GM21526 (cell line): ENCODE results near the gene CAMK2N1.

Experiments
- ATAC-seq: cut with Tn5 transposase; IDR thresholded peaks from one replicate; pipeline ENCODE4 v1.9.1; 2021; ENCODE audit warnings: moderate library complexity; ENCODE audit not compliant: unreplicated experiment, low FRiP score

Gene CAMK2N1

GRCh38 chr1:20448671-20449071 lies 37.3 kb downstream of the CAMK2N1 start:
- ATAC-seq = no peak

GRCh38 chr1:20447794-20448193 lies 38.2 kb downstream of the CAMK2N1 start:
- ATAC-seq = no peak

DNA sequence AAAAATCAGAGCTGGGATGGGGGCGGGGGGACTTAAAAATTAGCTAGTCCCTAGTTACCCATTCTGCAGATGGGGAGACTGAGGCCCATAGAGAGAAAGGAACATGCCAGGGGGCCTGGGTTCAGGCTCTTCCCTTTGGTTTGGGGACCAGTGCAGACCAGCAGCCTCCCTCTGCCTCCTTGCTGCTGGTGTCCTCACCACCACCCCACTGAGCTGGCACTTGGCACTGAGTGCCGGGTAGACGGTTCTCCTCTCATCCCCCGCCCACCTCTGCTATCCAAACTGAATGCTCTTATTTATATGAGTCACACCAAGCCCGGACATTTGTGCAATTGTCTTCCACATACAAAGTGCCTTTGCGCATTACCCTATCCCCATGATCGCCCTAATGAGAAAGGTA lies 39.2 kb downstream of the CAMK2N1 start:
- ATAC-seq = no peak

- ATAC-seq = no peak
These were observed 40.1 kb downstream of the CAMK2N1 start for GRCh38 chr1:20445956-20446355.

- ATAC-seq = no peak
These were observed 42.1 kb downstream of the CAMK2N1 start for GRCh38 chr1:20443703-20444586.

DNA sequence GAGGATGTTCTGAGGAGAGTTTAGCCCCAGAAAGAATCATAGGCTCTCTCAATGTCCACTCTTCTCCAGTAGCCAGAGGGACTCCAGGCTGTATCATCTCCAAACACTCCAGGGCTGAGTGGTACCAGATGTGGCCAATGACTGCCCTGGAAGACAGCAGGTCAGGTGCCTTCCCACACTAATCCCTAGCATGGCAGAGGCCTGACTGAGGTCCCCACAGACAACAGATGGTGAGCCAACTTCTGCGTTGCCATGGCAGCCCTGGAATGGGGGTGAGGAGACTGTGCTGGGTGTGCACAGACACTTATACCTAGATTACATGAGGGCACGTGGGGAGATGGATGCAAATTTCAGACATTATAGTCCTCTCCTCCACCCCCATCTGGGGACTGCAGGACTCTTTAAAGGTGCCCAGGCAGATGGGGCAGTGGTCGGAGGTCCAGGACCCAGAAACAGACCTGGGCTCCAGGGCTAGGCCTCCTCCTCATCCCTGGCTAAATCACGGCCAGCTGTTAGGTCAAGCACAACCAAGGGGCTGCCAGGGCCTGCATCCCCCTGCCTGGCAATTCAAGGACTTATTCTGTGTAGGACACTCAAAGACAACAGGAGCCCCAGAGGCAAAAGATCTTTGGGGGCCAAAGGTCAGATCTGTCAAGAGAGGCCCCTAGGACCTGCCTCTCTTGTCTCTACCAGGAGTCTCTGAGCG lies 42.9 kb downstream of the CAMK2N1 start:
- no peak for ATAC-seq

DNA sequence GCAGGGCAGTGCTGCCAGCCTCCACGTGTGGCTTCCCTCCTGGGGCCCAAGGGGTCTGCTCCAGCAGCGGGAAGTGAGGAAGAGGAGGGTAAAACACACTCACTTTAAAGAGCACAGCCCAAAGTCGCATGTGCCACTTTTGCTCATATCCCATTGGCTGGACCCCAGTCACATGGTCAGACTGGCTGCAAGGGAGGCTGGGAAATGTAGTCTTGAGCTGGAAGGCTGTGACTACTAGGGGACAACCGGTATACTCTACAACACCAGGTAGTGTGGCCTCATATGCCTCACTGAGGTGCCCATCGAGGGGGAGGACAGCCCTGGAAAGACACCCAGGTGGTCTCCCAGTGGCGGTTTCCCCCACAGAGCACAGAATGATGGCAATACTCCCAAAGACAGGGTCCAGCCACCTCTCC lies 45.2 kb downstream of the CAMK2N1 start:
- ATAC-seq = no peak

- ATAC-seq = no peak
These were observed 46.7 kb downstream of the CAMK2N1 start for GRCh38 chr1:20439282-20439681.

- ATAC-seq = no peak
These were observed 48.4 kb downstream of the CAMK2N1 start for GRCh38 chr1:20437640-20438039.

GRCh38 chr1:20432891-20433290 lies 53.1 kb downstream of the CAMK2N1 start:
- no peak for ATAC-seq
